ENCODE data around the gene DUSP7.

DUSP7 gene

DNA sequence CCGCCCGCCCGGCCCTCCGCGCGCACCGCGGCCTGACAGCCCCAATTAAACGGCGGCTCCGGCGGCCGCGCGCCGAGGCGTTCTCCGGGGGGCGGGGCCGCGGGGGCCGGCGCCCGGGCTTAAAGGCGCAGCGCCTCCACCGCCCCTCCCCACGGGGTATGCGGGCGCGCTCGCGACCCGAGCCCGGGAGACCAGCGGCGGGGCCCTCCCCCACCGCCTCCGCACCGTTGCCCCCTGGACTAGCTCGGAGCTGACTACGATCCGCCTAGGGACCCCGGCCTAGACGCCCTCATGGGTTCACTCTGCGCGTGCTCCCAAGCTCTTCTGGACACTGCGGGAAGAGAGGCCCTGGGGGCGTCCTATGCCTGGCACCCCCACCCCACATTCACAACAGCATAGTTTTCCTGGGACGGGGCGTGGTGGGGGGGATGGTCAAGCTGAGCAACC, at the start of gene DUSP7:
TSS of gene DUSP7 (minus strand) at position 51 of the 447 bp plus-strand sequence. CDS start 205 bp downstream, outside the sequence.
- DNase-seq, result peak; percentile 73

- no peak for DNase-seq
Observed at GRCh38 chr3:52104684-52105640, 48.6 kb upstream of the DUSP7 start.

- DNase-seq, result no peak
Observed at GRCh38 chr3:52102934-52103333, 46.6 kb upstream of the DUSP7 start.

DNA sequence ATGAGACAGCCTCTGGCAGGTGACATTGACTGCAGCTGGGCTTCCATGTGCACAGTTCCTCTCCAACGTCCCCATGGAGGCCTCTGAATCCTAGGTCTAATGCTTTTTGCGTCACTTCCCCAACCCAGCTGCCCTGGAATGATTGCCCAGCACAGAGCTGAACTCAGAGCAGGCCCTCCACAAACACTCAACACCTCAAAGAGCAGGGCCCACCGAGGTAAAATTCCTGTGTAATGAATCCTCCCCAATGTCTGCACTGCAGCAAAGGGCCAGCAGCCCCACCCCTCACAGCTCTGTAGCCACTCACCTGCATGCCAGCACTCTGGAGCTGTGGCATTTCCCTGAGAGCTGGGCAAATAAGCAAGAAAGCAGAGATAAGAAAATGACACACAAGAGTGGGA, 42.6 kb upstream of the DUSP7 start:
- DNase-seq, result no peak

DNA sequence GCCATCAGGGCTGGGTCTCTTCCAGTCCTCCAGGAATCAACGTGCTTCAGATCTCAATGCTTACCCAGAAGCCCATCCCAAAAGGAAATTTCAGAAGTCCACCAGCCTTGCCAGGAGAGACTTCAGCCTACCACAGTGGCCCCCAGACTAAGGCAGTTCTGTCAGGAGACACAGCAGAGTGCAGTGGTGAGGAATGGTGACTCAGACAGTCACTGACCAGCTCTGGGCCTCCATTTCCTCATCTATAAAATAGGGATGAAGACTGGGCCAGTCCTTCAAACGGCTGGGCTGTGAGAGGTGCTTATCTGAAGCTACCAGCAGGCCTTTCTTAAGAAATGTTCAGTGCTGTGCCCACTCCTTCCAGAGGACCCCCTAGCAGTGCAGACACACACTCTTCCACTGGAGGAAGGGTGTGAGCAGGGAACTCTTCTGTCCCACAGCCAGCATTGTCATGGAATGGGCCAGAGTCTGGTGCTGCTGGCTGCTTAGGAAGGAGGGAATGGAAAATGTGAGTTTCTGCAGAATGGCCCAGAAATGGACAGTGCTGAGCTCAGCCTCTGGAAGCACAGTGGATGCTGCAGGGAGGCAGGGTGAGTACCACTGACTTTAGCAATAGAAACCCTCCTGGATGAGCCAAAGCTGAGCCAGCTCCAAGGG, 41.6 kb upstream of the DUSP7 start:
- DNase-seq, result no peak

GRCh38 chr3:52095990-52096775, 39.8 kb upstream of the DUSP7 start:
- no peak for DNase-seq

DNA sequence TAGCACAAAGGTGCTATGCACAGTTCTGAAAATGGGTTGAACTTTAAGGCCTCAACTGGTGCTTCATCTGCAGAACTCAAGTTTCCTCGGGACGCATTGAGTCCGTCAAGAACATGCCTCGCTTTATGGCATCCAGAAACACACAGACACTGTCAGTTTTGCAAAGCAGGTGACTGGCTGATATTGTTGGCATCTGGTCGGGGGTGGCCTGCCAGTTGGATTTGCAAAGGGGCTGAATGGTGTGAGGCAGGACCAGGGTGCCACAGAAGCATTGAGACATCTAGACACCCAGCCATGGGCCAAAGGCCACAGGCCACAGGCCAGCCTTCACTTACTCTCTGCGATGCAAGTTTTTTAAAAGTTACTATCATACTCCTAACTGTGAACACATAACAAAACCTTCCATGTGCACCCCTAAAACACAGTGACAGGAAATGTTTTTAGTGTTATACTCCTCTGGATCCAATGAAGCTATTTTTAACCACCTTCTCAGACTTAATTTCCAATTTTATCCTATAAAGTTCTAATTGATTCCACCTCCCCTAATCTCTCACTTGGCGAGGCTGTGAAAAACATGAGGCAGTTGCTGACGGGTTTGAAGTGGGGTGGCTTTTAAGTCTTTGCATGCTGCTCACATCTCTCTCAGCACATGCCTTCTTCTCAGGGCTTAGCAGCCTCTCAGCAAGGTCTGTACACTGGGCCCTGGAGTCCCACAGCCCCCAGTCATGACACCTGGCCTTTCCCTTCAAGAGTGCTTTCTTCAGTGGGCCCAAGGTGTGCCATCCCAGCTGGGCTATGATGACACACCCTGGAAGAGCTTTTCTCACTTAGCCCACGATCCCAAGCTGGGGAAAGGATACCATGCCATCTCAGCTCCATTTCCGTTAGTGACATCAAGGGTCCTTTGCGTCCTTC, 38.5 kb upstream of the DUSP7 start:
- no peak for DNase-seq

DNA sequence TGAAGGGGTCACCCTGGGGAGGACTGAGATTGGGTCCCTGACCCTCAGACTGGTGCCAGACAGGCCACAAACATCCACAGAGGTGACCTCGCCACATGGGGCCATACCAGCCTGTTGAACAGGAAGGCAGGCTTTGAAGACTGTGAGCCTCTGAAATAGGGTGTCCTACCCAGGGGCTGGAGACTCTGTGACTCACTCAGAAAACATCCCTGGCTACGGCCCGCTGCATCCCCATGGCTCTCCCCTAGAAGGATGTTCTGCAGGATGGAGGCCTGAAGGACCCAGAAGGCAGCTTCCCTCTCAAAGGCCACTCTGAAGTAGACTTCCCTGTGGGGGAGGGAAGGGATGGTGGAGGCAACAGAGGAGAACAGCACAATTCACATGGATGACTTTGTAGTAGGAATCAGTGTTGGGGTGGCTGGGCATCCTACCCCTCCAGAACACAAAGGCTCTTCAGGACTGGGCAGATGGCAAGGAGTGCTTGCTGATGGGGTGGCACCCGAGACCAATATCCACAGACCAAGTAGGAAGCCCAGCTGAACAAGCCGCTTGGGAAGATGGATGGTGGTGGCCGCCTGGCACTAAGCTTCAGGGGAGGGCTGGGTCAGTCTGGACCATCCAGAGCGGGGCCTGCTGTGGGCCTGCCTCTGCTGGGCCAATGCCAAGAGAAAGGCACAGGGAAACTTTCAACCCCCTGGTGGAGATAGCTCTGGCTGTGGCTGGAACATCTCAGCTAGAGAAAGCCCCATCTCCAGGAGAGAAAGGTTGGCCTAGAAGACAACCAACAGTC, 37.6 kb upstream of the DUSP7 start:
- DNase-seq, result no peak

DNA sequence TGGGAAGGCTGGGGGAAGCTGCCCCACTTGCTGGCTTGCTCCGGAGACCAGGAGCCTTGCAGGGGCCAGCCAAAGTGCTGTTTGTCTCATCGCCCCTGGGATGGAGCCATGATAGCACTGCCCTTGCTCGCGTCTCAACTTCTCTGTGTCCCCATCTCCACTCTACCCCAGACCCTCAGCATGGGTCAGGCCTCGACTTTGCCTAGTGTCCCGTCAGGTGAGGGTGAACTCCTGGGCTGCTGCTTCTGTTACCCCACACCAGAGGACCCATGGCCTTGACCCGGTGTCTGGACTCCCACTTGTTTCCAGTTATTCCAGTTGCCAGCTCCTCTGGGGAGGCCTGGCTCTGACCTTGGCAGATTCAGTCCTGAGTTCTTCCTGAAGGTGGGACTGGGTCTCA, 36.5 kb upstream of the DUSP7 start:
- no peak for DNase-seq

DNA sequence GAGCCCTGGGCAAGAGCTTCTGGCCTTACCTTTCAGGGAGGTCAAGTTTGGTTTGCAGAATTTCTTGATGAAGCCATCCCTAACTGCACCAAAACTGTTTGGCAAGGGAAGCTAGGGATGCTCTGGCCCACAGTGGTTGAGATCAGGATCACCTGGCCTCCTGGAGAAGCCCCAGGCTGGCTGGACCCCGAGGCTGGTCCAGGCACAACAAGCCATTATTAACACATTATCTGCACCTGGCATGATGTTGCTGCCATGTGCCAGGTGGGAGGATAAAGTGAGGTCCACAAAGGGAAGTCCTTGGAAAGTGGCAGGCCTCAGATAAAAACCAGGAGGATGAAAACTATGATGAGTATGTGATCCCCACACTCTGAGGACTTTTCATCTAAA, 35.9 kb upstream of the DUSP7 start:
- DNase-seq, result no peak

GRCh38 chr3:52091586-52092270, 35.4 kb upstream of the DUSP7 start:
- no peak for DNase-seq

- DNase-seq, result no peak
Observed at GRCh38 chr3:52090933-52091468, 34.6 kb upstream of the DUSP7 start.

DNA sequence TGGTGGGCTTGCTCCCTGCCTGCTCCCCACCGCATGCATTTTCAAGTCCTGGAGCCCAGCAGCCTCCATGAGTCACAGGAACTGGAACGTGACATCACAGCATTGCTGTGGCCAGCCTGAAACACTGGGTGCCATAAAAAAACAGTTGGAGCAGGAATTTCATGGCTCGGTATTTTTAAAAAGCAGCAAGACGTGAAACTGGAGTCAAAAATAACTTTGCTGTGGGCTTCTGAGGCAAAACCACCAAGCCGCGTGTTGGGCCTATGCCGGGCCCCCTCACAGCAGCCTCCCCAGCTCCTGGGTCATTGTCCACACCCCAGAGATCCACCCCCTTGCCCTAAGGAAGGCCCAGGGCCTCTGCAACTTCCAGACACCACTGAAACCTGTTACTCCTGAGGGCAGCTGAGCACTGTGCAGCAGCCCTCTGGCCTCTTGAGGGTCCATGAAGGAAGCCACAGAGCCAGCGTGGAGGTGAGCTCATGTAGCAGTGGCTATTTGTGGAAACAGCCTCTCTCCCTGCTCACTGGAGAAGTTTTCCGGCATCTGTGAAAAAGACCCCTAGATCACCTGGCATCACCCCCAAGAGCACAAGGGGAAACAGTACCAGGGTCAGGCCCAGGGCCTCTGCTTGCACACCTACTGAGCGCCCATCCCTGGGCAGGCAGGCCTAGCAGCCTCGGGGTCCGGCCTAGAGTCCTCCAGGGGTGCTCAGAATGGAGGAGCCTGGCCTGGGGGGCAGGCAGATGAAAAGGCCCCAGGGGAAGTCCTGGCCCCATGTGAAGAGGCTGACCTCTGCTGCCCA, 34.0 kb upstream of the DUSP7 start:
- DNase-seq, result no peak

DNA sequence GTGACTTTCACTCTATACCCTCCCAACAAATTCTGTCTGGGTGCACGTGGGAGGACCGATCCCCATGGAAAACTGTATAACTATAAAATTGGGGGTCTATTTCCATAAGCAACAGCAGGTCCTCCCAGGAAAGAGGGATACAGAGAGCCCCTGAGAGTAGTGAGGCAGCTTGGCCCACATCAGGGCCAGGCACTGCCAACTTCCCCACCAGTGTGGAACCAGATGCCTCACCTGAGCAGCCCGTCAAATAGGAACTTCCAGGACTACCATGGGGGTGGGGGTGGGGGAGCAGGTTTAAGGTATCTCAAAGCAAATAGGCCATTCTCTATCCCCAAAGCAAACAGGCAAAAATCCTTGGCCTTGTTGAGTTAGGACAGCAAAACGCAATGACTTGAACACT, 33.3 kb upstream of the DUSP7 start:
- DNase-seq, result no peak

- peak; percentile 7 for DNase-seq
Observed at GRCh38 chr3:52088445-52089367, 32.3 kb upstream of the DUSP7 start.

DNA sequence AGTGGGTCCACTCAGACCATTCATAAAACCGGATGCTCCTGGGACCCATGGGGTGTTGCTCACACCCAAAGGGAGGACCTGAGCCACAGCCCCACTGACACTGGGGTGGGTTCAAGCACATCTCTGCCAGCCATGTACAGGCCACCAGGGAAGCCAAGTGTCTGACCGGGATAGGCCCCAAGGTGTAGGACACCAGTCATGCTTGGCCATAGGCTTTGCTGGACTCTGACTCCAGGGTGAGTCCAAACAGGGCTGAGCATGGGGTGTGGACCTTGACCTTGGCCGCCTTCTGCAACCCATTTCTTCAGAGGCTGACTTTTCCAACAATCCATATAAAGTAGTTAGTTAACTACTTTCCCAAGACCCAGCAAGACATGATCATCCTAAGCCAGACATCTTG, 31.4 kb upstream of the DUSP7 start:
- no peak for DNase-seq

- DNase-seq, result peak; percentile 85
Observed at GRCh38 chr3:52086976-52087663, 30.7 kb upstream of the DUSP7 start.

- DNase-seq, result peak; percentile 28
Observed at GRCh38 chr3:52086461-52086860, 30.1 kb upstream of the DUSP7 start.
